IgD-negative memory B cell (primary cell): Measurements from ENCODE around the gene SSC5D. TPM values are rescaled to one million over a fixed set of nuclear protein-coding genes. Genes with fewer than 3 reads are reported as not detected.
"Not testable (repeated sequence)": the region's sequence is repeated elsewhere in the genome, so short reads cannot be mapped to it uniquely, and the experiment has no call there.

Experiments
- H3K27ac Mint-ChIP-seq, 3 donors: one replicate each; pipeline ENCODE4 v1.8.0; 2020 to 2022; ENCODE audit warnings: mild to moderate bottlenecking in 3 of 3, mixed read lengths in 3 of 3, moderate library complexity in 1 of 3
- H3K27me3 Mint-ChIP-seq: one replicate; pipeline ENCODE4 v1.8.0; 2021; ENCODE audit warnings: mixed read lengths
- H3K36me3 Mint-ChIP-seq: one replicate; pipeline ENCODE4 v1.8.0; 2020; ENCODE audit warnings: mild to moderate bottlenecking, mixed read lengths
- H3K4me1 Mint-ChIP-seq, 3 donors: one replicate each; pipeline ENCODE4 v1.8.0; 2020 to 2022; ENCODE audit warnings: mixed read lengths in 3 of 3, mild to moderate bottlenecking in 1 of 3
- H3K4me3 Mint-ChIP-seq, 4 donors: one replicate each; pipeline ENCODE4 v1.8.0; 2020 to 2022; ENCODE audit warnings: mild to moderate bottlenecking in 4 of 4, mixed read lengths in 4 of 4, moderate library complexity in 3 of 4
- H3K9me3 Mint-ChIP-seq, 3 donors: one replicate each; pipeline ENCODE4 v1.8.0; 2020 to 2021; ENCODE audit warnings: mixed read lengths in 3 of 3, mild to moderate bottlenecking in 1 of 3
- polyA plus RNA-seq: library from polyadenylated mRNA; unstranded; fragments of 300-500 nt; fragmentation: Illumina TruSeq; gene quantifications from one replicate; pipeline ENCODE4 v1.2.3, GENCODE V29; 2021

Gene SSC5D
- polyA plus RNA-seq, 1 donor from 2014 or later, result not detected

- Mint-ChIP-seq H3K36me3 (no peaks in the 10 kb centered on the region), H3K9me3 (no peaks in the 10 kb centered on the region), H3K27ac (peak overlapping the region in 1 of 3 donors; percentile 4), H3K4me3 (peak overlapping the region in 1 of 4 donors; percentile 33), H3K4me1 (no peaks in the 10 kb centered on the region), H3K27me3 (no peaks in the 10 kb centered on the region)
These were observed 37.3 kb downstream of the SSC5D start for GRCh38 chr19:55525289-55526101.

GRCh38 chr19:55526216-55527196, 38.3 kb downstream of the SSC5D start:
- H3K36me3 Mint-ChIP-seq, result no peaks in the 10 kb centered on the region
- H3K27ac Mint-ChIP-seq, result no peak overlapping the region
- H3K27me3 Mint-ChIP-seq, result no peaks in the 10 kb centered on the region
- H3K4me1 Mint-ChIP-seq, result no peaks in the 10 kb centered on the region
- no peak overlapping the region for H3K4me3 Mint-ChIP-seq
- no peaks in the 10 kb centered on the region for H3K9me3 Mint-ChIP-seq

DNA sequence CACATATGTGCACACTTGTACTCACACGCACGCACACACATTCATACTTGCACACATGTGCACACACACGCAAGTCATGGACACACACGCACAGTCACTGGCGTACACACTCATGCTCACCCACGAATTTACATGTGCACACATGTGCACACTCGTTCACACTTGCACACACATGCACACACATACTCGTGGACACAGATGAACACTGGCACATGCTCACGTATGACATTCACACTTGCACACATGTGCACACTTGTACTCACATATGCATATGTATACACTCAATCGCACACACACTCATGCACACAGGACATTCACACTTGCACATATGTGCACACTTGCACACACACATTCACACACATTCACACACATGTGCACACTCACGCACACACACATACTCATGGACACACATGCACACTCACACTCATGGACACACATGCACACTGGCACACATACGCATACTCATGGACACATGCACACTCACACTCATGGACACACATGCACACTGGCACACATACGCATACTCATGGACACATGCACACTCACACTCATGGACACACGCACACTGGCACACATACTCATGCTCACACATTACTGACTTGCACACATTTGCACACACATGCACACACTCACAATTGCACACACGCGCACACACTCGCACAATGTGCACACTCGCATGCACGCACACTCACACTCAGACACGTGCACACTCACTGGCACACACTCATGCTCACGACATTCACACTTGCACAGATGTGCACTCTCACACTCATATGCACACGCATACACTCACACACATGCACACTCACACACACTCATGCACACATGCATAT, 39.2 kb downstream of the SSC5D start:
- H3K4me3 Mint-ChIP-seq, result no peak overlapping the region
- no peaks in the 10 kb centered on the region for H3K27me3 Mint-ChIP-seq
- H3K36me3 Mint-ChIP-seq, result no peaks in the 10 kb centered on the region
- no peaks in the 10 kb centered on the region for H3K4me1 Mint-ChIP-seq
- H3K9me3 Mint-ChIP-seq, result no peaks in the 10 kb centered on the region
- H3K27ac Mint-ChIP-seq, result no peak overlapping the region

- H3K9me3 Mint-ChIP-seq, result no peaks in the 10 kb centered on the region
- H3K36me3 Mint-ChIP-seq, result no peaks in the 10 kb centered on the region
- no peak overlapping the region for H3K27ac Mint-ChIP-seq
- no peaks in the 10 kb centered on the region for H3K27me3 Mint-ChIP-seq
- no peaks in the 10 kb centered on the region for H3K4me1 Mint-ChIP-seq
- H3K4me3 Mint-ChIP-seq, result no peak overlapping the region
These were observed 40.0 kb downstream of the SSC5D start for GRCh38 chr19:55528030-55528803.

GRCh38 chr19:55529636-55530234, 41.5 kb downstream of the SSC5D start:
- no peaks in the 10 kb centered on the region for H3K4me1 Mint-ChIP-seq
- peaks cover 2% of the 10 kb centered on the region for H3K36me3 Mint-ChIP-seq
- no peak overlapping the region for H3K4me3 Mint-ChIP-seq
- no peak overlapping the region for H3K27ac Mint-ChIP-seq
- peaks cover 1% of the 10 kb centered on the region for H3K27me3 Mint-ChIP-seq
- no peaks in the 10 kb centered on the region for H3K9me3 Mint-ChIP-seq

GRCh38 chr19:55530996-55531395, 42.8 kb downstream of the SSC5D start:
- Mint-ChIP-seq H3K9me3 (no peaks in the 10 kb centered on the region), H3K4me1 (no peaks in the 10 kb centered on the region), H3K36me3 (peaks cover 2% of the 10 kb centered on the region), H3K27me3 (peaks cover 1% of the 10 kb centered on the region), H3K27ac (no peak overlapping the region), H3K4me3 (no peak overlapping the region)

- not testable (repeated sequence) for H3K4me1 Mint-ChIP-seq, H3K4me3 Mint-ChIP-seq, H3K36me3 Mint-ChIP-seq, H3K9me3 Mint-ChIP-seq, H3K27ac Mint-ChIP-seq, H3K27me3 Mint-ChIP-seq
These were observed 46.0 kb downstream of the SSC5D start for GRCh38 chr19:55534280-55534679.

DNA sequence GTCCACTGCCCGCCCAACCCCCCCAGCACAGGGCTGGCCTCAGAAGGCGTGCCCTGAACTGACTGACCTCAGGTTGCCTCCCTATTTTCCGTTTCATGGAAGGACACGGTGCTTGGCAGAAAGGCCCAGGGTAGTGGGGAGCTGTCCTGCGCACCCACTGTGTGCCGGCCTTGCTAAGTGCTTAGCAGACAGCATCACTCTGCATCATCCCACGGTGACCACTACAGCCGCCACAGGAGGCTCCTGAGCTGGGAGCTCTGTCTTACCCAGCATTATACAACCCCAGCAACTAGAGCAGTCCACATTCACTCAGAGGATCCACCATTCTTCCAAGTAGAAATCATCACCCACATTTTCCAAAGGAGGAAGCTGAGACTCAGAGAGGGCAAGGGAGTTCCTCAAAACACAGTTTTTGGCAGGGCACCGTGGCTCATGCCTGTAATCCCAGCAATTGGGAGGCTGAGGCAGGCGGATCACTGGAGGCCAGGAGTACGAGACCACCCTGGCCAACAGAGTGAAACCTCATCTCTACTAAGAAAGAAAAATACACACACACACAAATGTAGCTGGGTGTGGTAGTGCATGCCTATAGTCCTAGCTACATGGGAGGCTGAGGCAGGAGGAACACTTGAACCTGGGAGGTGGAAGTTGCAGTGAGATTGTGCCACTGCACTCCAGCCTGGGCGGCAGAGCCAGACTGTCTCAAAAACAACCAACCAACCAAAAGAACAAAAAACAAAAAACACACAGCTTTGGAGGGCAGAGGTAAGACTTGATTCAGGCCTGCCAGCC, 47.1 kb downstream of the SSC5D start:
- H3K27ac Mint-ChIP-seq, result no peak overlapping the region

DNA sequence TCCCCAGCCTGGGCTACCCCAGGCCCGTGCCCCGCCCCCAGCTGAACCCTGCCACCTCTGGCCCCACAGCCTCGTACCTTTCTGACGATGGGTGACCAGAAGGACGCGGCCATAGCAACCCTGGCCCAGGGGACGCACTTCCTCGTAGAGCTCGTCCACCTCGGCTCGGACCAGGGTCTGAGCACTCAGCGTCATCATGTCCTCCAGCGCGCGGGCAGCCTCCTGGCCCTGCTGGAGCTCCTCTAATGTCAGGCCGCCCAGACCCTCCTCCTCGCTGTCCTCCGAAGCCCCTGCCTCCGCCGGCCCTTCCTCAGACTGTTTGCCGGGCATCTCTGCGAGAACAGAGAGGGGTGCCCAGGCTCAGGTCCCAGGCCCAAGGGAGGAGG, 47.7 kb downstream of the SSC5D start:
- Mint-ChIP-seq H3K27me3 (peaks cover 1% of the 10 kb centered on the region), H3K4me3 (no peak overlapping the region), H3K9me3 (no peaks in the 10 kb centered on the region), H3K36me3 (peaks cover 2% of the 10 kb centered on the region), H3K27ac (no peak overlapping the region), H3K4me1 (no peaks in the 10 kb centered on the region)

More for the DNA sequence above, 47.1 kb downstream of the SSC5D start:
- Mint-ChIP-seq H3K4me1 (no peaks in the 10 kb centered on the region), H3K9me3 (no peaks in the 10 kb centered on the region), H3K4me3 (no peak overlapping the region), H3K27me3 (peaks cover 1% of the 10 kb centered on the region), H3K36me3 (peaks cover 2% of the 10 kb centered on the region)

DNA sequence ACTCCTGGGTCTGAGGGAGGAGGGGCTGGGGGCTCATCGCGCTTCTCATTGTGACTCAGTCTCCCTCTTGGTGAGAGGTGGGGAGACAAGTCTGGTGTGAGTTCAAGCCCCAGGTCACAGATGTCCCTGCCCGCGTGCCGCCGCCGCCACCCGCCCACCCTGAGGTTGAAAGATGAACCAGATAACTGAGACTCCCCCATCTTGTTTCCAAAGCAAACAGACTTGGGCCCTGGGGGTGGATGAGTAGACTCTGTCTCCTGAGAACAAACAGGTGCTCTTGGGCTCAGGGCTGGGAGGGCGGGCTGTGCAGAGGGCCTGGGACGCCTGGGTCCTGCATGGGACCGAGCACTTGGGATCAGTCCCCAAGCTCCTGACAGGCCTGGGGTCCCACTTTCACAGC, 48.1 kb downstream of the SSC5D start:
- peaks cover 2% of the 10 kb centered on the region for H3K36me3 Mint-ChIP-seq
- peaks cover 1% of the 10 kb centered on the region for H3K27me3 Mint-ChIP-seq
- no peaks in the 10 kb centered on the region for H3K9me3 Mint-ChIP-seq
- no peaks in the 10 kb centered on the region for H3K4me1 Mint-ChIP-seq
- no peak overlapping the region for H3K27ac Mint-ChIP-seq
- no peak overlapping the region for H3K4me3 Mint-ChIP-seq

DNA sequence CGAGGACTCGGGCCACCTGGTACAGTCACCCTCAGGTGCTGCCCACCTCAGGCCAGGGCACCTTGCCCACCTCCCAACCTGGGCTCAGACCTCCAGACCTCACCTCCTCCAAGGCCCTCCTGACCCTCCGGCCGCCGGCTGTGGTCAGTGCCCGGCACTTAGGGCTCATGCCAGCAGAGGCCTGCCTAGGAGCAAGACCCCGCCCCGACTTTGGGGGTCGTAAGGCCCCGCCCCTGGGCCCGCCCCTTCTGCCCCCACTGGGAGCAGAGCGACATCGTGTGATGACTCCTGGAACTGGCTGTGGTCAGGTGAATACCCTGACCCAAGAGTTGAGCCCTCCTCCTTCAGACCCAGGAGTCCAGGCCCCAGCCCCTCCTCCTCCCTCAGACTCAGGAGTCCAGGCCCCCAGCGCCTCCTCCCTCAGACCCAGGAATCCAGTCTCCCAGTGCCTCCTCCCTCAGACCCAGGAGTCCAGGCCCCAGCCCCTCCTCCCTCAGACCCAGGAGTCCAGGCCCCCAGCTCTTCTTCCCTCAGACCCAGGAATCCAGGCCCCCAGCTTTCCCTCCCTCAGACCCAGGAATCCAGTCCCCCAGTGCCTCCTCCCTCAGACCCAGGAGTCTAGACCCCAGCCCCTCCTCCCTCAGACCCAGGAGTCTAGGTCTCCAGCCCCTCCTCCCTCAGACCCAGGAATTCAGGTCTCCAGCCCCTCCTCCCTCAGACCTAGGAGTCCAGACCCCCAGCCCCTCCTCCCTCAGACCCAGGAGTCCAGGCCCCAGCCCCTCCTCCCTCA, 48.9 kb downstream of the SSC5D start, which contains the start of gene SBK2:
Gene SBK2 (minus strand): TSS at position 183 of the 790 bp plus-strand sequence. CDS start 839 bp downstream, outside the sequence.
- Mint-ChIP-seq H3K4me1 (no peaks in the 10 kb centered on the region), H3K4me3 (no peak within 1 kb of the TSS), H3K27me3 (peaks cover 4% of the 10 kb centered on the region), H3K27ac (peak within 1 kb of the TSS in 1 of 3 donors; percentile 35), H3K9me3 (peaks cover 0 to 5% (median 3%) of the 10 kb centered on the region in 3 donors), H3K36me3 (peaks cover 2% of the 10 kb centered on the region)

GRCh38 chr19:55537741-55538111, 49.5 kb downstream of the SSC5D start:
- Mint-ChIP-seq H3K36me3 (peaks cover 2% of the 10 kb centered on the region), H3K9me3 (peaks cover 0 to 5% (median 3%) of the 10 kb centered on the region in 3 donors), H3K27ac (peak overlapping the region in 1 of 3 donors; percentile 35), H3K27me3 (peaks cover 4% of the 10 kb centered on the region), H3K4me1 (no peaks in the 10 kb centered on the region), H3K4me3 (no peak overlapping the region)
